Stomach (tissue), 4 donors: ENCODE results near the gene LRRIQ1.

Source experiments
- EP300 ChIP-seq: sonication (generic); formaldehyde crosslinking; IDR thresholded peaks from one replicate; pipeline ENCODE4 v1.6.1; 2017; ENCODE audit warnings: antibody characterized with exemption
- POLR2A ChIP-seq, 4 donors: fragments of 450-650 bp; IDR thresholded peaks; one replicate each; pipeline ENCODE4 v1.6.1; 2016; ENCODE audit warnings: antibody characterized with exemption in 4 of 4, control low read depth in 2 of 4, mild to moderate bottlenecking in 1 of 4, moderate library complexity in 1 of 4
- POLR2AphosphoS5 ChIP-seq, 3 donors: sonication (generic); formaldehyde crosslinking; IDR thresholded peaks; one replicate each; pipeline ENCODE4 v1.6.1; 2016; ENCODE audit warnings: antibody characterized with exemption in 3 of 3
- TF ChIP-seq, protein P1 (sequence below), 7 experiments: fragments of 450-650 bp in 4 of 7; fragments of 200-600 bp in 3 of 7; sonication (generic) in 3 of 7; IDR thresholded peaks; one replicate each; pipeline ENCODE4 v1.5.1; 2016 to 2019; ENCODE audit warnings: antibody characterized with exemption in 7 of 7, control low read depth in 2 of 7, mild to moderate bottlenecking in 1 of 7

DNA sequence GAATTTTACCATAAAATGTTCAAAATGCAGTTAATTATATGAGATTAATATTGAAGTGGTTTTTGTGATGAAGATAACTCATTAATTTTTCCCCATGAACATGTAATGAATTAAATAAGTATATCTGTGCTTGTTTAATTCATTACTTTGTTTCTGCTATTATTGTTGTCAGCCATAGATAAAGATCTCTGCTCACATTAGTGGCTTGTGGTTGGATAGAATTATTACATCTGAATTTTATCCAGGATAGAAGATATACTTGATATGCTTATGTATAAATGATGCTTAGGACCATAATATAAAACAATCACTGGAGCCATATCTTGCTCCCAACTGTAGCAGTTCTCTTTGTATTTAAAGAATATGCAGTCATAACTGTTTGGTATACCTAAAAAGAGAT lies 18.5 kb upstream of the LRRIQ1 start:
- TF ChIP-seq, protein P1, sequence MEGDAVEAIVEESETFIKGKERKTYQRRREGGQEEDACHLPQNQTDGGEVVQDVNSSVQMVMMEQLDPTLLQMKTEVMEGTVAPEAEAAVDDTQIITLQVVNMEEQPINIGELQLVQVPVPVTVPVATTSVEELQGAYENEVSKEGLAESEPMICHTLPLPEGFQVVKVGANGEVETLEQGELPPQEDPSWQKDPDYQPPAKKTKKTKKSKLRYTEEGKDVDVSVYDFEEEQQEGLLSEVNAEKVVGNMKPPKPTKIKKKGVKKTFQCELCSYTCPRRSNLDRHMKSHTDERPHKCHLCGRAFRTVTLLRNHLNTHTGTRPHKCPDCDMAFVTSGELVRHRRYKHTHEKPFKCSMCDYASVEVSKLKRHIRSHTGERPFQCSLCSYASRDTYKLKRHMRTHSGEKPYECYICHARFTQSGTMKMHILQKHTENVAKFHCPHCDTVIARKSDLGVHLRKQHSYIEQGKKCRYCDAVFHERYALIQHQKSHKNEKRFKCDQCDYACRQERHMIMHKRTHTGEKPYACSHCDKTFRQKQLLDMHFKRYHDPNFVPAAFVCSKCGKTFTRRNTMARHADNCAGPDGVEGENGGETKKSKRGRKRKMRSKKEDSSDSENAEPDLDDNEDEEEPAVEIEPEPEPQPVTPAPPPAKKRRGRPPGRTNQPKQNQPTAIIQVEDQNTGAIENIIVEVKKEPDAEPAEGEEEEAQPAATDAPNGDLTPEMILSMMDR (IDR thresholded peaks at IDR 0.05), result no peak
- TF ChIP-seq EP300, result no peak
- TF ChIP-seq POLR2AphosphoS5 (IDR thresholded peaks at IDR 0.05), result no peak
- TF ChIP-seq POLR2A (IDR thresholded peaks at IDR 0.05), result no peak
